Spinal cord (tissue), 10 donors: ENCODE measurements around the gene PALB2. TPM values are rescaled to one million over a fixed set of nuclear protein-coding genes. Genes with fewer than 3 reads are reported as not detected.

Experiments used
- DNase-seq, 6 donors: peaks; one replicate each; pipeline versions ENCODE4 v3.0.0 to v3.0.0-alpha.2; 2013 to 2015; ENCODE audit warnings: low spot score in 6 of 6, low read depth in 4 of 6
- H3K27ac ChIP-seq: one replicate; pipeline ENCODE4 v1.5.1; 2013; ENCODE audit warnings: low read depth, low read length, control low read depth
- H3K27me3 ChIP-seq: one replicate; pipeline ENCODE4 v1.6.1; 2013; ENCODE audit warnings: low read length; ENCODE audit not compliant: control insufficient read depth, insufficient read depth
- H3K36me3 ChIP-seq: one replicate; pipeline ENCODE4 v1.6.1; 2013; ENCODE audit warnings: low read length; ENCODE audit not compliant: control insufficient read depth, insufficient read depth
- H3K4me1 ChIP-seq: one replicate; pipeline ENCODE4 v1.6.1; 2013; ENCODE audit warnings: low read length; ENCODE audit not compliant: control insufficient read depth, insufficient read depth
- H3K4me3 ChIP-seq: one replicate; pipeline ENCODE4 v1.5.1; 2013; ENCODE audit warnings: low read depth, low read length, control low read depth
- H3K9me3 ChIP-seq: one replicate; pipeline ENCODE4 v1.6.1; 2013; ENCODE audit warnings: low read length; ENCODE audit not compliant: control insufficient read depth, insufficient read depth
- WGBS: methylation state at CpG from one replicate; pipeline ENCODE4 v1.1.5; 2013; ENCODE audit warnings: missing lambda C conversion rate; ENCODE audit not compliant: insufficient coverage; 5-methylcytosine and 5-hydroxymethylcytosine counted together
- long read RNA-seq, 4 donors: transcript quantifications; one replicate each; lab custom pipeline, GENCODE V29; 2026
- polyA plus RNA-seq, 2 donors: library from polyadenylated mRNA; unstranded; fragments of 120-200 nt; gene quantifications; one replicate each; pipeline ENCODE4 v1.2.1, GENCODE V29; 2013; ENCODE audit not compliant: insufficient read length in 2 of 2
- total RNA-seq, 2 donors: library from RNA; depleted of rRNA in 1 of 2; stranded (reverse); fragments of 120-200 nt in 1 of 2; fragments of >200 nt in 1 of 2; gene quantifications; one replicate each; pipeline versions ENCODE4 v1.2.3 to v1.2.4, GENCODE V29; 2013 to 2014
- donor health status: healthy.

Gene PALB2
- total RNA-seq: 10 to 100 TPM in 1 of 2 donors, 1 to 10 TPM in 1; 9.3 to 12.3 TPM
- 10 to 100 TPM; 12.3 to 15.4 TPM for polyA plus RNA-seq
- long read RNA-seq, donor 1, full-length matches to known transcripts: 2 of 2 reads
- long read RNA-seq, donor 1, partial matches to known transcripts: 0 of 2 reads
- long read RNA-seq, donor 1, other reads (novel, unspliced or antisense): 0 of 2 reads
- long read RNA-seq, donor 2: 0 reads
- long read RNA-seq, donor 3: 0 reads
- long read RNA-seq, donor 4: 0 reads

GRCh38 chr16:23640931-23641765 is at the start of gene PALB2, which contains the start of gene DCTN5:
PALB2 (minus strand) TSS chr16:23641310; CDS start chr16:23641157, 153 bp downstream.
DCTN5 (plus strand) TSS chr16:23641466; CDS start chr16:23641543, 77 bp downstream.
- no peaks in the 10 kb centered on the region for H3K27me3 ChIP-seq
- 0% methylated on average over 55 of the region's 64 CpGs for WGBS
- H3K4me1 ChIP-seq: peaks cover 20% of the 10 kb centered on the region
- DNase-seq: peak; percentile 82 to 98 (median 90)
- no peaks in the 10 kb centered on the region for H3K9me3 ChIP-seq
- H3K4me3 ChIP-seq: peak within 1 kb of the TSS; percentile 94
- H3K27ac ChIP-seq: peak within 1 kb of the TSS; percentile 80
- H3K36me3 ChIP-seq: peaks cover 24% of the 10 kb centered on the region

GRCh38 chr16:23689442-23690187 is 48.5 kb upstream of the PALB2 start:
- DNase-seq: no peak

GRCh38 chr16:23687034-23687808 is 46.1 kb upstream of the PALB2 start:
- no peak overlapping the region for H3K27ac ChIP-seq
- no peak overlapping the region for H3K4me3 ChIP-seq
- no peaks in the 10 kb centered on the region for H3K27me3 ChIP-seq
- no peaks in the 10 kb centered on the region for H3K9me3 ChIP-seq
- DNase-seq: no peak
- H3K4me1 ChIP-seq: no peaks in the 10 kb centered on the region
- H3K36me3 ChIP-seq: peaks cover 80% of the 10 kb centered on the region
- WGBS: 97% methylated on average over 16 of the region's 16 CpGs

More at GRCh38 chr16:23689442-23690187, 48.5 kb upstream of the PALB2 start:
- no peaks in the 10 kb centered on the region for H3K9me3 ChIP-seq
- no peak overlapping the region for H3K27ac ChIP-seq
- no peak overlapping the region for H3K4me3 ChIP-seq
- H3K36me3 ChIP-seq: peaks cover 59% of the 10 kb centered on the region
- H3K4me1 ChIP-seq: peaks cover 2% of the 10 kb centered on the region
- WGBS: 96% methylated on average over 29 of the region's 36 CpGs
- H3K27me3 ChIP-seq: no peaks in the 10 kb centered on the region

- Histone ChIP-seq H3K4me1 (peaks cover 16% of the 10 kb centered on the region), H3K36me3 (peaks cover 66% of the 10 kb centered on the region), H3K4me3 (no peak overlapping the region), H3K27me3 (no peaks in the 10 kb centered on the region), H3K9me3 (no peaks in the 10 kb centered on the region), H3K27ac (no peak overlapping the region)
- 96% methylated on average over 3 of the region's 3 CpGs for WGBS
- DNase-seq: no peak
Observed at GRCh38 chr16:23683487-23683886, 42.4 kb upstream of the PALB2 start.

GRCh38 chr16:23682181-23682580 is 41.1 kb upstream of the PALB2 start:
- no peak for DNase-seq
- Histone ChIP-seq H3K9me3 (no peaks in the 10 kb centered on the region), H3K4me3 (no peak overlapping the region), H3K27me3 (no peaks in the 10 kb centered on the region), H3K36me3 (peaks cover 53% of the 10 kb centered on the region), H3K4me1 (peaks cover 22% of the 10 kb centered on the region), H3K27ac (no peak overlapping the region)
- WGBS: no CpG with 5 or more reads among the region's 1 CpG

GRCh38 chr16:23679986-23680336 is 38.9 kb upstream of the PALB2 start:
- H3K4me3 ChIP-seq: no peak overlapping the region
- peaks cover 43% of the 10 kb centered on the region for H3K36me3 ChIP-seq
- no peaks in the 10 kb centered on the region for H3K9me3 ChIP-seq
- H3K27ac ChIP-seq: no peak overlapping the region
- peaks cover 22% of the 10 kb centered on the region for H3K4me1 ChIP-seq
- no peaks in the 10 kb centered on the region for H3K27me3 ChIP-seq
- WGBS: 28% methylated on average over 4 of the region's 6 CpGs
- no peak for DNase-seq

GRCh38 chr16:23679274-23679985 is 38.3 kb upstream of the PALB2 start:
- H3K27me3 ChIP-seq: no peaks in the 10 kb centered on the region
- H3K27ac ChIP-seq: no peak overlapping the region
- H3K9me3 ChIP-seq: no peaks in the 10 kb centered on the region
- WGBS: 4% methylated on average over 22 of the region's 24 CpGs
- H3K4me1 ChIP-seq: peaks cover 22% of the 10 kb centered on the region
- DNase-seq: peak in 1 of 6 donors; percentile 14
- H3K36me3 ChIP-seq: peaks cover 42% of the 10 kb centered on the region
- peak overlapping the region; percentile 65 for H3K4me3 ChIP-seq

GRCh38 chr16:23678430-23679273 is 37.5 kb upstream of the PALB2 start, which contains the start of gene PLK1:
PLK1 (plus strand) TSS chr16:23678889; CDS start chr16:23678933, 44 bp downstream.
- peak within 1 kb of the TSS; percentile 65 for H3K4me3 ChIP-seq
- WGBS: under 1% methylated on average over 75 of the region's 75 CpGs
- no peak within 1 kb of the TSS for H3K27ac ChIP-seq
- H3K9me3 ChIP-seq: no peaks in the 10 kb centered on the region
- H3K27me3 ChIP-seq: no peaks in the 10 kb centered on the region
- H3K36me3 ChIP-seq: peaks cover 34% of the 10 kb centered on the region
- H3K4me1 ChIP-seq: peaks cover 22% of the 10 kb centered on the region
- DNase-seq: peak; percentile 52 to 94 (median 76)
